Fibroblast of pulmonary artery (primary cell): Measurements from ENCODE around the gene LMF1.
"Not testable (repeated sequence)": the region's sequence is repeated elsewhere in the genome, so short reads cannot be mapped to it uniquely, and the experiment has no call there.

ENCODE experiments used
- DNase-seq: peaks from one replicate; pipeline ENCODE4 v3.0.0-alpha.2; 2010; ENCODE audit warnings: low read depth
- H3K4me3 ChIP-seq: replicated peaks from 2 replicates; pipeline ENCODE4 v1.5.1; 2011; ENCODE audit warnings: low read depth, mild to moderate bottlenecking, control low read depth, low read length, moderate library complexity
- TF ChIP-seq, protein P1 (sequence below): IDR thresholded peaks from 2 replicates; pipeline ENCODE4 v1.5.1; 2011; ENCODE audit warnings: mild to moderate bottlenecking, control low read depth, low read length, inconsistent platforms; ENCODE audit errors: missing control alignments

The LMF1 gene

DNA sequence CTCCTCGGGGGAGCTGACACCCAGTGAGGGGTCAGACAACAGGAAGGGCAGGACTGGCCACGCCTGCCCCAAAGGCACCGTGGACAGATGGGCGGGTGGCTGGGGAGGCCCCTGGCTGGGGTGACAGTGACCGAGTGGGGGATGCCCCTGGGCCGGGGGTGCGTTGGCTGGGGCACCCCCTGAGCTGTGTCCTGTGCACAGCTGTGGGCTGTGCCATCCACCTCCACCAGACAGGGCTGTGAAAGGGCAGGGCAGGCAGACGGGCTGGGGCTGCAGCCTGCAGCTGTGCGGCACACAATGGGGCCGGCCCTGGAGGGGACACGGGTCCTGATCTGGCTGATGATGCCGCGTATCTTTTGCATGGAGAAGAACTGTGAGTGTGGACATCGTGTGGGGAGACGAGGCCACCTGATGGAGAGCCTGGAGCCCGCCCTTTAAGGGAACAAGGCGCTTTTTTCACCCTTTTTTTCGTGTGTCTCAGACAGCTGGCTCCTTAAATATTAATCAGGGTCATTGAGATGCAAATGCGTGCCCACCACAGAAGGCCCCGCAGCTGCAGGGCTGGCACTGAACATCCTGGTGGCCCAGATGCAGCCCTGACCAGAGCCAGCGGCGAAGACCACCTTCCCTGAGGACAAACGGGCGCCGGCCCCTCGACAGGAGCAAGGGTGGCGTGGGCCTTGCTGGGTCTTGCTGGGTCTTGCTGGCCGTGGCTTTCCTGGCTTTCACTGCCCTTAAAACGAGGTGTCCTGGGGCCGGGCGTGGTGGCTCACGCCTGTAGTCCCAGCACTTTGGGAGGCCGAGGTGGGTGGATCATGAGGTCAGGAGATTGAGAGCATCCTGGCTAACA, 127.8 kb downstream of the LMF1 start:
- TF ChIP-seq, protein P1, sequence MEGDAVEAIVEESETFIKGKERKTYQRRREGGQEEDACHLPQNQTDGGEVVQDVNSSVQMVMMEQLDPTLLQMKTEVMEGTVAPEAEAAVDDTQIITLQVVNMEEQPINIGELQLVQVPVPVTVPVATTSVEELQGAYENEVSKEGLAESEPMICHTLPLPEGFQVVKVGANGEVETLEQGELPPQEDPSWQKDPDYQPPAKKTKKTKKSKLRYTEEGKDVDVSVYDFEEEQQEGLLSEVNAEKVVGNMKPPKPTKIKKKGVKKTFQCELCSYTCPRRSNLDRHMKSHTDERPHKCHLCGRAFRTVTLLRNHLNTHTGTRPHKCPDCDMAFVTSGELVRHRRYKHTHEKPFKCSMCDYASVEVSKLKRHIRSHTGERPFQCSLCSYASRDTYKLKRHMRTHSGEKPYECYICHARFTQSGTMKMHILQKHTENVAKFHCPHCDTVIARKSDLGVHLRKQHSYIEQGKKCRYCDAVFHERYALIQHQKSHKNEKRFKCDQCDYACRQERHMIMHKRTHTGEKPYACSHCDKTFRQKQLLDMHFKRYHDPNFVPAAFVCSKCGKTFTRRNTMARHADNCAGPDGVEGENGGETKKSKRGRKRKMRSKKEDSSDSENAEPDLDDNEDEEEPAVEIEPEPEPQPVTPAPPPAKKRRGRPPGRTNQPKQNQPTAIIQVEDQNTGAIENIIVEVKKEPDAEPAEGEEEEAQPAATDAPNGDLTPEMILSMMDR = no peak
- H3K4me3 ChIP-seq = no peak overlapping the region
- no peak for DNase-seq

DNA sequence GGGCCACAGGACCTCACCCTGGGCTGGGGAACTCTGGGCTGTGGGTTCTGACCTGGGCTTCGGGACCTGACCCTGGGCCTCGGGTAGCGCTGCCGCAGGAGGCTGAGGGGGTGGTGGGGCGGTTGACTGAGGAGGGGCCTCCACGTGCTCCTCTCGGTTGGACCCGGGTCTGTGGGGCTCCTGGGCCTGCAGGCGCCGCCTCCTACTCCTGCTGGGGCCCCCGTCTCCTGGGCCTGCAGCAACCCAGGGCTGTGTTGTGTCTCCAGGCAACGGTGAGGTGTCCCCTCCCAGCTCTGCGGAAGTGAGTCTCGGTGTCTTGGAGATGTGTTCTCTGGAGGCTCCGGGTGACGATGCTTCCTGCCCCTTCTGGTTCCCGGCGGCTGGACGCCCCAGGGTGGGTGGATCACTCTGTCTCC, 128.7 kb downstream of the LMF1 start:
- TF ChIP-seq, protein P1 = no peak
- H3K4me3 ChIP-seq = no peak overlapping the region
- peak; percentile 14 for DNase-seq

DNA sequence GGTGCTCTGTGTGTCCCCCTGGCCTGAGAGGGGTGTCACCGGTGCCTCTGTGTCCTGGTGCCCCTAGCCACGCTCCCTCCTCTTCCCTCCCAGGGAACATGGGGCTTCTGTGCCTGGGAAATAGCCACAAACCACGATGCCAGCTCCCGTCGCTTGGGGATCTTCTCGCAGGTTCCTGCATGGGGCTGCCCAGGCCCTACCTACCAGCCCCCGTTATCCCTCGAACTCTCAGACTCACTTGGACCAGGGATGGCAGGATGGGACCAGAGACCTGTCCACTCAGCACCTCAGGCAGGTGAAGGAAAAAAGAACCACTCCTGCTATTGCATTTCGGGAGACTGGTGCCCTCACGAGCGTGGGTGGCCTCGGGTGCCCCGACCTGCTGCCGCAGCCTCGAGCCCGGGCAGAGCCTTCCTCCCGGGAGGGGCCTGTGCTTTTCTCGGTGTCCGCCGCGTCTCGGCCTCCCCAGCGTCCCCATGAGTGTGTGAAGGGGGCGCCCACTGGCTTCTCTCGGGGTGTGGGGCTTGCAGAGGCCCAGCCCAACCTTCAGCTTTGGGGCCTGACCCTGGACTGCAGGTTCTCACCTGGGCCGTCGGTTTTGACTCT, 129.2 kb downstream of the LMF1 start:
- TF ChIP-seq, protein P1 = no peak
- no peak for DNase-seq
- H3K4me3 ChIP-seq = no peak overlapping the region

DNA sequence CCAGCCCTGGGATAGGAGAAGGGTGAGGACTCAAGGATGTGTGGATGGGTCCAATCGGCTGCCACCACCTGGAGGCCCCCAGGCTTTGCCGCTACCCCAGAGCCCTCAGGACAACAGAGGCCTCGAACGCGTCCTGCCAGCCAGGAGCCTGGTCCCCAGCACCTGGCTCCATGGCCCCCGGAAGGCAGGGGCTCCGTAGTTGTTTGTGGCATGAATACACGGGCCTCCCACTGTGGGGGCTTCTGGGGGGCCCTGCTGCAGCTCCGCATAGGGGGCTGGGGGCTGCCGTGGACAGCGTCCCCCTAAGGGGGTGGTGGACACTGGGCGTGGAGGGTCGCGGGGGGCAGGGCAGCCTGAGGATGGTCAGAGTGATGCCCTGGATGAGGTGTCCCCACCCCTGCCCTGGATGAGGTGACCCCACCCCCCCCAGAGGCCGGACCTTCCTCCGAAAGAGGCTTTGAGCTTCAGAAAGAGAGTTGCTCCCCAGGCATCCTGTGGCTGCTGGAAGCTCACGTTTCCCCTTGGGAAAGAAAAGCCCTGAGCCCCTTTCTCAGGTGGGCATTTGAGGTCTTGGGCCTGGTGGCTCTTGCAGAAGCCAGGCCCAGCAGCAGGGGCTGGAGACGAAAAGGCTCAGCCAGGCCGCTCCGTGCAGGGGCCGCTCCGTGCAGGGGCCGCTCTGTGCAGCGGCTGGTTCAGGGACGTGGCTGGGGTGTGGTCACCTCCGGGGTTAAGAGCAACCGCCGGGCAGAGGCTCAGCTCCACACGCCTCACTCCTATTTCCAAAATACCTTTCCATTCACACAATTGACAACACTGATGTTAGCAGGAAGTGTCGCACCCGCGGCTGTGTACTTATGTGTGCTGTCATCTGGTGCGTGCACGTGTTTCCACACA, 130.0 kb downstream of the LMF1 start:
- no peak for DNase-seq
- TF ChIP-seq, protein P1 = no peak
- no peak overlapping the region for H3K4me3 ChIP-seq

DNA sequence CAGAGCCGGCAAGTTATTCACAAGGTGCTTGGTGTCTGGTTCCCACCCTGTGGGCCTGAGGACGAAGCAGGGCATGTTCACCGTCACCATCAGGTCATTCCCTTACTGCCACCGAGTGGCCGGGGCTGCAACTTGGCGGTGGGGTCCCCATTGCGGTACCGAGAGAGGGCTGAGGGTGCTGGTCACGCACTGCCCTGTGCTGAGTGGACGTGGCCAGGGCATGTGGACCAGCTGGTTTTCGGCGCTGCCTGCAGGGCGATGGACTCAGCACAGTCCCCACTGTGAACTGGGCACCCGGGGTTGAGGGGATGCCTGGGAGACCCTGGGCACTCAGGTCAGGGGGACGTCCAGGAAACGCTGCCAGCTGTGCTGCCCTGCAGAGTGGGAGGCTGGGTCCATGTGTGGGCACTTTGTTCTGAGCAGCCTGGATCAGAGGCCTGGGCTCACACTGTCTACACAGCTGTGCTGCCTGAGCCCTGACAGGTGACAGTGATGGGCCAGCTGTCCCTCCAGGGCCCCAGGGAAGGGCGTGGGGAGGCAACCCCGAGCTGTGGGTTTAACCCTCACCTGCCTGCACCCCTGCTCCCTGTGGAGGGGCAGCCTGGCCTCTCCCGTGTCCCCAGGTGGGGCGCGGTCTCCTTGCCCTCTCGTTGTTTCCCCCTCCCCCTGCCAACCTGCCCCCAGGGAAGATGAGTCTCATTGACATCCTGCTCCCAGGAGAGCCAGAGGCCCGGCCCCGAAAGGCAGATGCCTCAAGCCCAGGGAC, 131.0 kb downstream of the LMF1 start:
- no peak overlapping the region for H3K4me3 ChIP-seq
- TF ChIP-seq, protein P1 = no peak
- no peak for DNase-seq

DNA sequence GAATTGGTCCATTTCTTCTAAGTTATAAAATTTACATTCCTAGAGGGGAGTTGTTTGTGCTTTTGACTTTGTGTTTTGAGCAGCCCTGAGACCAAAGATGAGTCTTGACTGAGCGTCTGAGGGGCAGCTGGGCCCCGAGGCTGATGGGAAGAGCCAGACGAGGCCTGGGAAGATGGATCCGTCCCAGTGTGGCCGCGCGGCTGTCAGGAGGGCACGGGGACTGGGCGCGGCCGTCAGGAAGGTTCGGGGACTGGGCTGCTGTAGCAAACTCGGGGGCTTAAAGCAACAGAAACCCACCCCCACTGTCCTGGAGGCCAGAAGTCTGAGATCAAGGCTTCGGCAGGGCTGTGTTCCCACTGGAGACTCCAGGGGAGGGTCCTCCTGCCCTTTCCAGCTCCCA, 132.0 kb downstream of the LMF1 start:
- TF ChIP-seq, protein P1 = no peak
- no peak for DNase-seq
- H3K4me3 ChIP-seq = no peak overlapping the region

DNA sequence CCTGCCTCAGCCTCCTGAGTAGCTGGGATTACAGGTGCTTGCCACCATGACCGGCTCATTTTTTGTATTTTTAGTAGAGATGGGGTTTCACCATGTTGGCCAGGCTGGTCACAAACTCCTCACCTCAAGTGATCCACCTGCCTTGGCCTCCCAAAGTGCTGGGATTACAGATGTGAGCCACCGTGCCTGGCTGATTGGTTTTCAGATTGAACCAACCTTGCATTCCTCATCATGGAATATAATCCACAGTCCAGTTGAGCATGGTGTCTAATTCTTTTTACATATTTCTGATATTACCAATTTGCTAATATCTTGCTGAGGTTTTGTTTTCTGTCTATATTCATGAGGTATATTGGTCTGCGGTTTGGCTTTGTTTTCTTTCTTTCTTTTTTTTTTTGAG, 134.0 kb downstream of the LMF1 start:
- H3K4me3 ChIP-seq, DNase-seq: not testable (repeated sequence)
